Endothelial cell of umbilical vein (primary cell): ENCODE data around the gene RBMS3. TPM values are rescaled to one million over a fixed set of nuclear protein-coding genes. Genes with fewer than 3 reads are reported as not detected.

Experiments used
- BruUV-seq: library from RNA; stranded (reverse); fragments of 400-500 nt; replicated peaks from 2 replicates; lab custom pipeline; 2021; lab: Mats Ljungman, UMichigan
- CTCF ChIA-PET: fragments of 300-600, 350-600 bp; sonication (Branson Sonifier 250); formaldehyde crosslinking; loops from one replicate; lab custom pipeline; 2021; ENCODE audit warnings: antibody characterized with exemption, inconsistent platforms; lab: Charles Lee
- POLR2A ChIA-PET: fragments of 300-600, 350-600 bp; sonication (Branson Sonifier 250); formaldehyde crosslinking; loops from one replicate; lab custom pipeline; 2021; ENCODE audit warnings: antibody characterized with exemption, inconsistent platforms; lab: Charles Lee
- DNase-seq: peaks from one replicate; pipeline ENCODE4 v3.0.0-alpha.2; 2011; ENCODE audit warnings: low read depth, low spot score
- FAIRE-seq: peaks from 2 replicates; lab custom pipeline; 2011; peaks lifted over from hg19 to GRCh38; lab: Jason Lieb, UNC
- H2AFZ ChIP-seq: 2 replicates; pipeline ENCODE4 v1.6.0; 2012; ENCODE audit warnings: low read depth, low read length, control low read depth, inconsistent platforms
- H3K27ac ChIP-seq: 2 replicates; pipeline ENCODE4 v1.5.1; 2011; ENCODE audit warnings: low read depth, mild to moderate bottlenecking, control low read depth, low read length, moderate library complexity; ENCODE audit not compliant: insufficient read depth
- H3K27me3 ChIP-seq, 2 experiments: 2 replicates each; pipeline versions ENCODE4 v1.6.0 to v1.6.1; 2011; ENCODE audit warnings: low read length in 2 of 2, mixed read lengths in 1 of 2; ENCODE audit not compliant: control insufficient read depth in 2 of 2, insufficient read depth in 2 of 2
- H3K36me3 ChIP-seq, 2 experiments: 2 replicates in 1 of 2; 3 replicates in 1 of 2; pipeline ENCODE4 v1.5.1; 2011; ENCODE audit warnings: low read length in 2 of 2, mild to moderate bottlenecking in 1 of 2, moderate library complexity in 1 of 2; ENCODE audit not compliant: control insufficient read depth in 2 of 2, insufficient read depth in 2 of 2; ENCODE audit errors: extremely low read depth in 1 of 2
- H3K4me1 ChIP-seq: 3 replicates; pipeline ENCODE4 v1.5.1; 2011; ENCODE audit warnings: mild to moderate bottlenecking, low read length; ENCODE audit not compliant: control insufficient read depth, insufficient read depth; ENCODE audit errors: extremely low read depth
- H3K4me2 ChIP-seq: 2 replicates; pipeline ENCODE4 v1.6.1; 2011; ENCODE audit warnings: low read length, control low read depth, mixed read lengths; ENCODE audit not compliant: insufficient read depth
- H3K4me3 ChIP-seq, 3 experiments: fragments of 200-600 bp in 1 of 3; sonication (generic), shearing (Covaris generic) in 1 of 3; replicated peaks in 1 of 3; 2 replicates each; pipeline ENCODE4 v1.5.1; 2011 to 2016; ENCODE audit warnings: control low read depth in 3 of 3, low read length in 3 of 3, mild to moderate bottlenecking in 2 of 3, inconsistent platforms in 1 of 3, low read depth in 1 of 3, moderate library complexity in 1 of 3; ENCODE audit not compliant: insufficient read depth in 1 of 3
- H3K79me2 ChIP-seq: 2 replicates; pipeline ENCODE4 v1.6.0; 2012; ENCODE audit warnings: low read length, inconsistent platforms; ENCODE audit not compliant: control insufficient read depth, insufficient read depth
- H3K9ac ChIP-seq: replicated peaks from 2 replicates; pipeline ENCODE3; 2011; ENCODE audit warnings: low read length, control low read depth; ENCODE audit not compliant: insufficient read depth; ENCODE audit errors: extremely low read depth
- H3K9me1 ChIP-seq: replicated peaks from 3 replicates; pipeline ENCODE4 v1.6.0; 2011; ENCODE audit warnings: mild to moderate bottlenecking, low read length; ENCODE audit not compliant: control insufficient read depth, insufficient read depth; ENCODE audit errors: extremely low read depth
- H3K9me3 ChIP-seq: replicated peaks from 2 replicates; pipeline ENCODE4 v1.5.1; 2012; ENCODE audit warnings: low read length, inconsistent platforms; ENCODE audit not compliant: control insufficient read depth, insufficient read depth
- H4K20me1 ChIP-seq: replicated peaks from 2 replicates; pipeline ENCODE3; 2011; ENCODE audit warnings: mild to moderate bottlenecking, low read length; ENCODE audit not compliant: control insufficient read depth, insufficient read depth; ENCODE audit errors: extremely low read depth
- CTCF ChIP-seq, 2 donors: IDR thresholded peaks; 1 replicate in 1 of 2; 2 replicates in 1 of 2; pipeline ENCODE4 v1.5.1; 2011; ENCODE audit warnings: low read length in 2 of 2, mild to moderate bottlenecking in 2 of 2, moderate library complexity in 2 of 2, control low read depth in 1 of 2, inconsistent platforms in 1 of 2, low read depth in 1 of 2; ENCODE audit not compliant: insufficient read depth in 1 of 2; ENCODE audit errors: extremely low read depth in 1 of 2
- EZH2 ChIP-seq: IDR thresholded peaks from 2 replicates; pipeline ENCODE4 v1.6.1; 2012; ENCODE audit warnings: borderline replicate concordance, low read depth, mild to moderate bottlenecking, moderate library complexity, low read length, inconsistent platforms; ENCODE audit not compliant: severe bottlenecking
- FOS ChIP-seq: IDR thresholded peaks from 2 replicates; pipeline ENCODE4 v1.6.1; 2011; ENCODE audit warnings: mild to moderate bottlenecking, low read length, moderate library complexity, borderline replicate concordance; ENCODE audit not compliant: insufficient read depth
- GATA2 ChIP-seq: IDR thresholded peaks from 2 replicates; pipeline ENCODE4 v1.7.0; 2011; ENCODE audit warnings: low read depth, mild to moderate bottlenecking, moderate library complexity, mixed read lengths, low read length; ENCODE audit not compliant: insufficient read length, insufficient read depth
- MAX ChIP-seq: IDR thresholded peaks from 2 replicates; pipeline ENCODE4 v1.6.1; 2011; ENCODE audit not compliant: insufficient read depth, insufficient read length
- MYC ChIP-seq: IDR thresholded peaks from one replicate; pipeline ENCODE4 v1.6.1; 2011; ENCODE audit warnings: mild to moderate bottlenecking, low read depth, low read length
- POLR2AphosphoS5 ChIP-seq: IDR thresholded peaks from 2 replicates; pipeline ENCODE4 v1.6.1; 2012; ENCODE audit warnings: low read depth, mild to moderate bottlenecking, control low read depth, low read length, moderate library complexity; ENCODE audit not compliant: insufficient read depth
- dilution Hi-C: fragments of 300-500 bp; cut with MboI; formaldehyde crosslinking; loops from one replicate; pipeline ENCODE4 v1.15.0; 2019; ENCODE audit warnings: low sequenced_read_pairs; ENCODE audit not compliant: extremely low pct_ligation_motif_present
- intact Hi-C: fragments of 100-400 bp; cut with micrococcal nuclease; formaldehyde crosslinking; loops from one replicate; pipeline ENCODE4 v1.10.0; 2022
- polyA plus RNA-seq, 4 experiments: library from polyadenylated mRNA; depleted of rRNA in 3 of 4; stranded (reverse) in 3 of 4; unstranded in 1 of 4; fragments of >200 nt; gene quantifications; 2 replicates each; pipeline versions ENCODE4 v1.2.1 to v1.2.3, GENCODE V29; 2011 to 2012; ENCODE audit warnings: missing spikeins in 1 of 4
- total RNA-seq: library from RNA; stranded (reverse); gene quantifications from 2 replicates; pipeline ENCODE4 v1.2.3, GENCODE V29; 2021

The RBMS3 gene
- total and polyA plus RNA-seq, 2 donors (not counting 3 experiments of a cell fraction or from before 2014, with no cell fraction given): 13.6 to 42.3 TPM

GRCh38 chr3:29337565-29337964, 56.7 kb downstream of the RBMS3 start:
- intact Hi-C loops: loop anchor here (5.0 kb wide), 2 partner anchors 355 to 420 kb away; no protein-coding TSS in a partner anchor
- FAIRE-seq (no peak), DNase-seq (no peak)
- dilution Hi-C loops: no loop called here
- H3K9me3 ChIP-seq: no peaks in the 10 kb centered on the region
- no peaks in the 10 kb centered on the region for H4K20me1 ChIP-seq
- H3K9ac ChIP-seq: no peak overlapping the region
- CTCF ChIA-PET: interaction anchor here (0.9 to 1.4 kb wide), 2 partner anchors 13 to 150 kb away, joined by 3 to 6 read pairs; no protein-coding TSS in a partner anchor
- no peak overlapping the region for H3K4me2 ChIP-seq
- no peak overlapping the region for H3K27ac ChIP-seq
- BruUV-seq: no TSS peak
- POLR2A ChIA-PET: no interaction called here
- no peak overlapping the region for H3K4me3 ChIP-seq
- no peaks in the 10 kb centered on the region for H3K27me3 ChIP-seq
- H3K9me1 ChIP-seq: no peaks in the 10 kb centered on the region
- no peaks in the 10 kb centered on the region for H3K36me3 ChIP-seq
- no peak for TF ChIP-seq FOS
- TF ChIP-seq GATA2: no peak
- TF ChIP-seq POLR2AphosphoS5: no peak
- no peak for TF ChIP-seq MAX
- no peak for TF ChIP-seq MYC
- no peak for TF ChIP-seq EZH2
- TF ChIP-seq CTCF (IDR thresholded peaks at IDR 0.05; ENCODE audit: extremely low read depth in 1 of 2, insufficient read depth in 1 of 2, low read depth in 1 of 2, low read length in 2 of 2): no peak
- peaks cover 26% of the 10 kb centered on the region for H3K4me1 ChIP-seq
- H3K79me2 ChIP-seq: peaks cover 47% of the 10 kb centered on the region
- H2AFZ ChIP-seq: no peak overlapping the region
